NOMO-1 (cell line): ENCODE measurements around the gene DHRS2.

Experiments used
- DNase-seq, 2 experiments: peaks; one replicate each; lab custom pipeline; 2025; ENCODE audit not compliant: unreplicated experiment in 2 of 2; lab: John Stamatoyannopoulos, UW

Gene DHRS2

GRCh38 chr14:23645812-23646647, 9.9 kb downstream of the DHRS2 start:
- DNase-seq: no peak

- no peak for DNase-seq
Observed at GRCh38 chr14:23646648-23647549, 10.7 kb downstream of the DHRS2 start.

GRCh38 chr14:23647619-23648018, 11.5 kb downstream of the DHRS2 start:
- no peak for DNase-seq

- no peak for DNase-seq
Observed at GRCh38 chr14:23648764-23649460, 12.7 kb downstream of the DHRS2 start.

- no peak for DNase-seq
Observed at GRCh38 chr14:23650506-23650905, 14.3 kb downstream of the DHRS2 start.

- DNase-seq: no peak
Observed at GRCh38 chr14:23653051-23653450, 16.9 kb downstream of the DHRS2 start.

- DNase-seq: no peak
Observed at GRCh38 chr14:23654231-23654630, 18.1 kb downstream of the DHRS2 start.

- DNase-seq: no peak
Observed at GRCh38 chr14:23657959-23658470, 21.9 kb downstream of the DHRS2 start.

- no peak for DNase-seq
Observed at GRCh38 chr14:23660290-23661226, 24.4 kb downstream of the DHRS2 start.

GRCh38 chr14:23661542-23661941, 25.4 kb downstream of the DHRS2 start:
- DNase-seq: no peak

- DNase-seq: no peak
Observed at GRCh38 chr14:23663127-23663526, 27.0 kb downstream of the DHRS2 start.

GRCh38 chr14:23663711-23664110, 27.5 kb downstream of the DHRS2 start:
- no peak for DNase-seq

GRCh38 chr14:23664207-23664885, 28.2 kb downstream of the DHRS2 start:
- no peak for DNase-seq

GRCh38 chr14:23665302-23666016, 29.3 kb downstream of the DHRS2 start:
- DNase-seq: no peak

- DNase-seq: no peak
Observed at GRCh38 chr14:23667134-23667533, 31.0 kb downstream of the DHRS2 start.

GRCh38 chr14:23669441-23669840, 33.3 kb downstream of the DHRS2 start:
- no peak for DNase-seq

- no peak for DNase-seq
Observed at GRCh38 chr14:23670481-23670880, 34.3 kb downstream of the DHRS2 start.

- no peak for DNase-seq
Observed at GRCh38 chr14:23672200-23672599, 36.0 kb downstream of the DHRS2 start.

- DNase-seq: no peak
Observed at GRCh38 chr14:23675337-23675736, 39.2 kb downstream of the DHRS2 start.
